Bronchial epithelial cell (primary cell): ENCODE results near the gene CCL22. TPM values are rescaled to one million over a fixed set of nuclear protein-coding genes. Genes with fewer than 3 reads are reported as not detected.
"Not testable (repeated sequence)": the region's sequence is repeated elsewhere in the genome, so short reads cannot be mapped to it uniquely, and the experiment has no call there.

Experiments
- DNase-seq: peaks from one replicate; pipeline ENCODE4 v3.0.0-alpha.2; 2010; ENCODE audit warnings: low read depth
- FAIRE-seq: peaks from 2 replicates; lab custom pipeline; 2011; peaks lifted over from hg19 to GRCh38; lab: Jason Lieb, UNC
- H3K27me3 ChIP-seq: 2 replicates; pipeline ENCODE4 v1.5.1; 2011; ENCODE audit warnings: low read length; ENCODE audit not compliant: control insufficient read depth, insufficient read depth
- H3K36me3 ChIP-seq: 2 replicates; pipeline ENCODE4 v1.5.1; 2011; ENCODE audit warnings: low read length; ENCODE audit not compliant: control insufficient read depth, insufficient read depth
- H3K4me3 ChIP-seq: 2 replicates; pipeline ENCODE4 v1.5.1; 2011; ENCODE audit warnings: mild to moderate bottlenecking, low read depth, low read length, control low read depth
- CTCF ChIP-seq: IDR thresholded peaks from 2 replicates; pipeline ENCODE4 v1.5.1; 2011; ENCODE audit warnings: mild to moderate bottlenecking, moderate library complexity, low read length, control low read depth, inconsistent platforms; ENCODE audit not compliant: insufficient read depth, severe bottlenecking
- total RNA-seq: library from RNA; depleted of rRNA; stranded (reverse); fragments of >200 nt; gene quantifications from 2 replicates; pipeline ENCODE4 v1.2.1, GENCODE V29; 2014

CCL22 gene
- total RNA-seq, 1 donor from 2014 or later, result not detected

- FAIRE-seq (peak; percentile 100), DNase-seq (peak; percentile 100)
- Histone ChIP-seq H3K27me3 (no peaks in the 10 kb centered on the region), H3K36me3 (no peaks in the 10 kb centered on the region), H3K4me3 (no peak overlapping the region)
- TF ChIP-seq CTCF, result no peak
These were observed 16.9 kb upstream of the CCL22 start for GRCh38 chr16:57341441-57342303.

GRCh38 chr16:57342606-57343005 lies 16.0 kb upstream of the CCL22 start:
- FAIRE-seq, H3K27me3 ChIP-seq, DNase-seq, H3K36me3 ChIP-seq, H3K4me3 ChIP-seq: not testable (repeated sequence)

- DNase-seq, result no peak
- FAIRE-seq, result no peak
- no peak for TF ChIP-seq CTCF
- Histone ChIP-seq H3K27me3 (no peaks in the 10 kb centered on the region), H3K4me3 (no peak overlapping the region), H3K36me3 (no peaks in the 10 kb centered on the region)
These were observed 15.4 kb upstream of the CCL22 start for GRCh38 chr16:57343221-57343620.

GRCh38 chr16:57344094-57344493 lies 14.5 kb upstream of the CCL22 start:
- DNase-seq, FAIRE-seq, H3K4me3 ChIP-seq, H3K36me3 ChIP-seq, H3K27me3 ChIP-seq: not testable (repeated sequence)

- DNase-seq, result peak; percentile 76
These were observed 13.6 kb upstream of the CCL22 start for GRCh38 chr16:57345021-57345420.

GRCh38 chr16:57345666-57346204 lies 12.8 kb upstream of the CCL22 start:
- no peaks in the 10 kb centered on the region for H3K36me3 ChIP-seq
- peaks cover 3% of the 10 kb centered on the region for H3K27me3 ChIP-seq
- no peak for TF ChIP-seq CTCF
- FAIRE-seq (no peak), DNase-seq (no peak)
- no peak overlapping the region for H3K4me3 ChIP-seq

More at GRCh38 chr16:57345021-57345420, 13.6 kb upstream of the CCL22 start:
- FAIRE-seq, result no peak
- no peak overlapping the region for H3K4me3 ChIP-seq
- peaks cover 3% of the 10 kb centered on the region for H3K27me3 ChIP-seq
- no peak for TF ChIP-seq CTCF
- no peaks in the 10 kb centered on the region for H3K36me3 ChIP-seq
